Stomach (tissue), 4 donors: ENCODE data around the gene IL1A.

Experiments used
- CTCF ChIP-seq, 7 experiments: fragments of 450-650 bp in 4 of 7; fragments of 200-600 bp in 3 of 7; sonication (generic) in 3 of 7; IDR thresholded peaks; one replicate each; pipeline ENCODE4 v1.5.1; 2016 to 2019; ENCODE audit warnings: antibody characterized with exemption in 7 of 7, control low read depth in 2 of 7, mild to moderate bottlenecking in 1 of 7
- POLR2A ChIP-seq, 4 donors: fragments of 450-650 bp; IDR thresholded peaks; one replicate each; pipeline ENCODE4 v1.6.1; 2016; ENCODE audit warnings: antibody characterized with exemption in 4 of 4, control low read depth in 2 of 4, mild to moderate bottlenecking in 1 of 4, moderate library complexity in 1 of 4

- no peak for TF ChIP-seq CTCF (IDR thresholded peaks at IDR 0.05)
- TF ChIP-seq POLR2A (IDR thresholded peaks at IDR 0.05): no peak
Measured at GRCh38 chr2:112827009-112827408, 42.7 kb upstream of the IL1A start.
